Liver (tissue), 3 donors: ENCODE measurements around the gene C11orf97.

ENCODE experiments used
- CTCF ChIP-seq: fragments of 150-350 bp; IDR thresholded peaks from 2 replicates; pipeline ENCODE4 v1.5.1; 2017; ENCODE audit warnings: improper control_type of control experiment, low read depth, low read length; ENCODE audit not compliant: missing input control
- TAF1 ChIP-seq: conservative IDR thresholded peaks from 2 replicates; pipeline ENCODE4 v1.6.1; 2016; ENCODE audit warnings: antibody characterized with exemption, mild to moderate bottlenecking
- ZBTB33 ChIP-seq: IDR thresholded peaks from 2 replicates; pipeline ENCODE4 v1.6.1; 2016; ENCODE audit warnings: antibody characterized with exemption
- donor health status: healthy.
- donor health status: healthy.

- no peak for TF ChIP-seq CTCF
- no peak for TF ChIP-seq ZBTB33
- no peak for TF ChIP-seq TAF1
Measured at GRCh38 chr11:94481342-94481741, 30.9 kb upstream of the C11orf97 start.
